MCF 10A (cell line): ENCODE measurements around the gene ASIC5. TPM values are rescaled to one million over a fixed set of nuclear protein-coding genes. Genes with fewer than 3 reads are reported as not detected.

Experiments used
- BruUV-seq: library from RNA; stranded (reverse); fragments of 400-500 nt; replicated peaks from 2 replicates; lab custom pipeline; 2021; lab: Mats Ljungman, UMichigan
- CTCF ChIA-PET: fragments of 300-600 bp; sonication (Branson Sonifier 250); formaldehyde crosslinking; extraction: SDS; loops from one replicate; lab custom pipeline; 2021; ENCODE audit warnings: antibody characterized with exemption, inconsistent platforms; lab: Yijun Ruan, JAX
- POLR2A ChIA-PET: fragments of 300-600, 350-650 bp; sonication (Branson Sonifier 250); formaldehyde crosslinking; extraction: SDS; loops from one replicate; lab custom pipeline; 2020; ENCODE audit warnings: antibody characterized with exemption, inconsistent platforms; lab: Yijun Ruan, JAX
- DNase-seq: peaks from one replicate; pipeline ENCODE4 v3.0.0-alpha.2; 2018; ENCODE audit not compliant: unreplicated experiment
- H3K27ac Mint-ChIP-seq: one replicate; pipeline ENCODE4 v1.8.0; 2022; ENCODE audit warnings: mild to moderate bottlenecking, low read depth, mixed read lengths; ENCODE audit not compliant: unreplicated experiment
- H3K27me3 Mint-ChIP-seq: one replicate; pipeline ENCODE4 v1.8.0; 2022; ENCODE audit warnings: mixed read lengths; ENCODE audit not compliant: insufficient read depth, unreplicated experiment
- H3K36me3 Mint-ChIP-seq: one replicate; pipeline ENCODE4 v1.8.0; 2022; ENCODE audit warnings: mild to moderate bottlenecking, moderate library complexity, mixed read lengths; ENCODE audit not compliant: insufficient read depth, unreplicated experiment
- H3K4me1 Mint-ChIP-seq: one replicate; pipeline ENCODE4 v1.8.0; 2022; ENCODE audit warnings: mixed read lengths; ENCODE audit not compliant: insufficient read depth, unreplicated experiment
- H3K4me3 Mint-ChIP-seq: one replicate; pipeline ENCODE4 v1.8.0; 2022; ENCODE audit warnings: mild to moderate bottlenecking, moderate library complexity, mixed read lengths; ENCODE audit not compliant: unreplicated experiment
- H3K9me3 Mint-ChIP-seq: one replicate; pipeline ENCODE4 v1.8.0; 2022; ENCODE audit warnings: mixed read lengths; ENCODE audit not compliant: unreplicated experiment
- intact Hi-C: fragments of 100-400 bp; cut with micrococcal nuclease; formaldehyde crosslinking; loops from 2 replicates; pipeline ENCODE4 v1.14.1; 2022
- total RNA-seq: library from RNA; stranded (reverse); gene quantifications from 2 replicates; pipeline ENCODE4 v1.2.3, GENCODE V29; 2022
- TF ChIP-seq, protein P1 (sequence below): fragments of 200-600 bp; IDR thresholded peaks from one replicate; pipeline ENCODE4 v1.8.0; 2022; ENCODE audit warnings: antibody characterized with exemption, mild to moderate bottlenecking; ENCODE audit not compliant: unreplicated experiment

The ASIC5 gene
- total RNA-seq, 1 experiment from 2014 or later: not detected

DNA sequence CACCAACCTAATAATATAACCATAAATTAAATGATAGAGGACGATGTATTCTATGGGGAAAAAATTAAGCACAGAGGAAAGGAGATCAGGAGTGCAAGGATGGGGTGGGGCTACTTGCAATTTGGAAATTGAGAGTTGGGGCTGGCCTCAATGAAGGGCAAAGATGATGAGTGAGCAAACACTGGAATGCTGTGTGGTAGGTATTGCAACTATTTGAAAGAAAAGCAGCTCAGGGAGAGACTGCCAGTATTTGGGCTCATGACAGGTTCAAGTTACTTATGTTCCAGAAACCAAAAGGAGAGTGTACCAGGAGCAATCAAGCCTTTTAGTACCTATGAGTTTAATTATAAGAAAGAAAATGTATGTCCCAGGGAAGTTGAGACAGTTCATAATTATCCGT, 47.4 kb downstream of the ASIC5 start:
- intact Hi-C loops: no loop called here
- Mint-ChIP-seq H3K9me3 (no peaks in the 10 kb centered on the region), H3K27ac (no peak overlapping the region), H3K4me1 (peaks cover 8% of the 10 kb centered on the region), H3K27me3 (no peaks in the 10 kb centered on the region), H3K4me3 (no peak overlapping the region), H3K36me3 (no peaks in the 10 kb centered on the region)
- ChIA-PET CTCF (interaction anchor here (0.6 to 2.3 kb wide), 6 partner anchors 8 to 219 kb away, joined by 3 to 10 read pairs (median 4); no protein-coding TSS in a partner anchor), POLR2A (interaction anchor here (1.9 kb wide), 1 partner anchor 135 kb away, joined by 8 read pairs; the partner anchor contains the start of gene CTSO)
- DNase-seq: peak; percentile 34
- no TSS peak for BruUV-seq
- TF ChIP-seq, protein P1, sequence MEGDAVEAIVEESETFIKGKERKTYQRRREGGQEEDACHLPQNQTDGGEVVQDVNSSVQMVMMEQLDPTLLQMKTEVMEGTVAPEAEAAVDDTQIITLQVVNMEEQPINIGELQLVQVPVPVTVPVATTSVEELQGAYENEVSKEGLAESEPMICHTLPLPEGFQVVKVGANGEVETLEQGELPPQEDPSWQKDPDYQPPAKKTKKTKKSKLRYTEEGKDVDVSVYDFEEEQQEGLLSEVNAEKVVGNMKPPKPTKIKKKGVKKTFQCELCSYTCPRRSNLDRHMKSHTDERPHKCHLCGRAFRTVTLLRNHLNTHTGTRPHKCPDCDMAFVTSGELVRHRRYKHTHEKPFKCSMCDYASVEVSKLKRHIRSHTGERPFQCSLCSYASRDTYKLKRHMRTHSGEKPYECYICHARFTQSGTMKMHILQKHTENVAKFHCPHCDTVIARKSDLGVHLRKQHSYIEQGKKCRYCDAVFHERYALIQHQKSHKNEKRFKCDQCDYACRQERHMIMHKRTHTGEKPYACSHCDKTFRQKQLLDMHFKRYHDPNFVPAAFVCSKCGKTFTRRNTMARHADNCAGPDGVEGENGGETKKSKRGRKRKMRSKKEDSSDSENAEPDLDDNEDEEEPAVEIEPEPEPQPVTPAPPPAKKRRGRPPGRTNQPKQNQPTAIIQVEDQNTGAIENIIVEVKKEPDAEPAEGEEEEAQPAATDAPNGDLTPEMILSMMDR: no peak

- intact Hi-C loops: no loop called here
- CTCF ChIA-PET: interaction anchor here (0.6 to 5.7 kb wide), 7 partner anchors 8 to 411 kb away, joined by 3 to 139 read pairs (median 3); partner anchors contain the start of gene CTSO
- DNase-seq: no peak
- no peaks in the 10 kb centered on the region for H3K27me3 Mint-ChIP-seq
- no peak overlapping the region for H3K4me3 Mint-ChIP-seq
- no peaks in the 10 kb centered on the region for H3K36me3 Mint-ChIP-seq
- no TSS peak for BruUV-seq
- no peak overlapping the region for H3K27ac Mint-ChIP-seq
- no peaks in the 10 kb centered on the region for H3K9me3 Mint-ChIP-seq
- POLR2A ChIA-PET: interaction anchor here (4.3 kb wide), 1 partner anchor 142 kb away, joined by 45 read pairs; the partner anchor contains the start of gene CTSO
- TF ChIP-seq, protein P1: no peak
- H3K4me1 Mint-ChIP-seq: no peaks in the 10 kb centered on the region
Measured at GRCh38 chr4:155811083-155811482, 55.0 kb downstream of the ASIC5 start.

- ChIA-PET CTCF (interaction anchor here (0.7 to 5.7 kb wide), 10 partner anchors 9 to 651 kb away, joined by 3 to 139 read pairs (median 3); partner anchors contain the start of gene CTSO), POLR2A (interaction anchor here (0.7 to 4.3 kb wide), 2 partner anchors 62 to 143 kb away, joined by 4 to 45 read pairs; partner anchors contain the start of gene CTSO)
- BruUV-seq: no TSS peak
- Mint-ChIP-seq H3K27me3 (no peaks in the 10 kb centered on the region), H3K27ac (no peak overlapping the region), H3K4me1 (peaks cover 8% of the 10 kb centered on the region), H3K9me3 (no peaks in the 10 kb centered on the region), H3K4me3 (no peak overlapping the region), H3K36me3 (no peaks in the 10 kb centered on the region)
- intact Hi-C loops: loop anchor here (1.0 kb wide), 1 partner anchor 143 kb away; the partner anchor contains the start of gene CTSO
- DNase-seq: peak; percentile 85
- TF ChIP-seq, protein P1: peak; percentile 50
Measured at GRCh38 chr4:155809835-155810234, 56.2 kb downstream of the ASIC5 start.

DNA sequence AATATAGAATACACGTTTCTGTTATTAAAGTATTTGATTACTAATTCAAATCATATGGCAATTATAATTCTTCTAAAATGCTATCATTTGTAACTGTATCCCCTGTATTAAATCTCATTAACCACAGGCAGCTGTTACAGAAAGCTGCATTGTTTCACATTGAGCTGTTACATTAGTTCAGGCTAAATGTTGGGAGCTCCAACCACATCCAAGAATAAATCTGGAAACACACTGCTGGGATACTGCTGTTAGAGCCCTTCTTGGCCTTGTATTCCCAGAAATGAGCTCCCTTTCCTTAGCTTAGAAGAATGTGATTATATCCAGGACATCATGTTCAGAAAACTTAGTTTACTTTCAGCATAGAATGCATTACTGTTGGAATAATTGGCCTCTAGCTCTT, 59.1 kb downstream of the ASIC5 start:
- intact Hi-C loops: no loop called here
- CTCF ChIA-PET: interaction anchor here (0.6 to 5.7 kb wide), 4 partner anchors 83 to 787 kb away, joined by 3 to 139 read pairs (median 3); partner anchors contain the start of gene CTSO
- Mint-ChIP-seq H3K36me3 (no peaks in the 10 kb centered on the region), H3K9me3 (no peaks in the 10 kb centered on the region), H3K27ac (no peak overlapping the region), H3K27me3 (no peaks in the 10 kb centered on the region), H3K4me3 (no peak overlapping the region), H3K4me1 (peaks cover 12% of the 10 kb centered on the region)
- TF ChIP-seq, protein P1: no peak
- DNase-seq: no peak
- BruUV-seq: no TSS peak
- POLR2A ChIA-PET: interaction anchor here (1.0 kb wide), 1 partner anchor 146 kb away, joined by 3 read pairs; no protein-coding TSS in a partner anchor
